Endothelial cell (in vitro differentiated cells): ENCODE measurements around the gene ARL8A. TPM values are rescaled to one million over a fixed set of nuclear protein-coding genes. Genes with fewer than 3 reads are reported as not detected.

Experiments
- DNase-seq: peaks from one replicate; pipeline ENCODE4 v3.0.0; 2021; ENCODE audit warnings: low spot score
- H3K27ac Mint-ChIP-seq: one replicate; pipeline ENCODE4 v1.8.0; 2021; ENCODE audit warnings: mixed read lengths, inconsistent platforms; ENCODE audit not compliant: unreplicated experiment
- H3K27me3 Mint-ChIP-seq: one replicate; pipeline ENCODE4 v1.8.0; 2021; ENCODE audit warnings: mild to moderate bottlenecking, moderate library complexity, mixed read lengths, inconsistent platforms; ENCODE audit not compliant: unreplicated experiment
- H3K36me3 Mint-ChIP-seq: one replicate; pipeline ENCODE4 v1.8.0; 2021; ENCODE audit warnings: mild to moderate bottlenecking, low read depth, mixed read lengths, inconsistent platforms; ENCODE audit not compliant: unreplicated experiment
- H3K4me1 Mint-ChIP-seq: one replicate; pipeline ENCODE4 v1.8.0; 2021; ENCODE audit warnings: mild to moderate bottlenecking, mixed read lengths, inconsistent platforms; ENCODE audit not compliant: unreplicated experiment
- H3K4me3 Mint-ChIP-seq: one replicate; pipeline ENCODE4 v1.8.0; 2021; ENCODE audit warnings: mild to moderate bottlenecking, mixed read lengths, inconsistent platforms; ENCODE audit not compliant: unreplicated experiment
- H3K9me3 Mint-ChIP-seq: one replicate; pipeline ENCODE4 v1.8.0; 2021; ENCODE audit warnings: mixed read lengths, inconsistent platforms; ENCODE audit not compliant: unreplicated experiment
- total RNA-seq: library from RNA; stranded (reverse); fragmentation: NEBNext Ultra II Directional; extraction: Animal tissue kit (Norgen Biotek cat#: 25700); gene quantifications from one replicate; pipeline ENCODE4 v1.2.1, GENCODE V29; 2021; ENCODE audit not compliant: unreplicated experiment
- TF ChIP-seq, protein P1 (sequence below): fragments of 200-600 bp; sonication (generic); IDR thresholded peaks from one replicate; pipeline ENCODE4 v1.5.0; 2021; ENCODE audit warnings: antibody characterized with exemption; ENCODE audit not compliant: unreplicated experiment

The ARL8A gene
- total RNA-seq, 1 donor from 2014 or later = 38.8 TPM

DNA sequence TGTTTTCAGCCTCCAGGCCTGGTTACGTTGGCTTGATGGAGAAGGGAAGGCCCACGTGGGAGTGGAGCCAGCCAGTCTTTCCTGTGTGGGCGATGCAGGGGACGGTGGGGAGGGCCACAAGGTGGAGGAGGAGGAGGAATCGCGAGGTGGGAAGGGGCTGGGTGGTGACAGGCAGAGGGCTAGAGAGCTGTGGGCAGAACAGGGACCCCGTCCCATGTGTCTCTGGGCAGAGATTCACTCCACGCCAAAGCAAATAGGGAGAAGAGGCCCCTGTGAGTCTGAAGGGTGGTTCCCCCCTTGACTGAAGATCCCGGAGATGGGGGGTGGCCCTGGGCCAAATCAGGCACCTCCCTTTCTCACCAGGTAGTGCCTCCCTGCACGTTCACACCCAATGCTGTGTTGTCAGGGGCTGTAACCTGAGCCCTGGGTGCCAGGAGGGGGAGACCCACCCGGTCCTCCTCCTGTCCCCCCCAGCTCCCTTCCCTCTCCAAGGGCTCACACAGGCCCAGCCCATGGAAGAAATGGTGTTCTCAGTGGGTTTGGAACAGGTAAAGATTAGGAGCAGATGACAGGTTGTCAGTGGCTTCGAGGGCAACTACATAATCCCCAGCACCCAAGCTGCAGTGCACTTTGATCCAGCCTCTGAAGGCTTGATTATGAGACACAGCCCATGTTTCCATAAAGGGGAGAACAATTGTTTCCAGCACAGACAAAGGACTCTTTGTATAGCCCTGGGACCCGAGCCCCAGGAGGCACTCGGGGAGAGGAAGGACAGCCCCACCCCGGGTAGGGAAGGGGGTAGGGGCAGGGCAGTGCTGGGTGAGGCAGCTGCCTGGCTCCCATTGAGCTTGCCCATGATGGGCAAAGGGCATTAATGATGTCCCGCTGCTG, 59.5 kb downstream of the ARL8A start:
- no peak for DNase-seq

More for the DNA sequence above, 59.5 kb downstream of the ARL8A start:
- peaks cover 5% of the 10 kb centered on the region for H3K27me3 Mint-ChIP-seq
- H3K4me1 Mint-ChIP-seq = peaks cover 9% of the 10 kb centered on the region
- H3K9me3 Mint-ChIP-seq = no peaks in the 10 kb centered on the region
- TF ChIP-seq, protein P1, sequence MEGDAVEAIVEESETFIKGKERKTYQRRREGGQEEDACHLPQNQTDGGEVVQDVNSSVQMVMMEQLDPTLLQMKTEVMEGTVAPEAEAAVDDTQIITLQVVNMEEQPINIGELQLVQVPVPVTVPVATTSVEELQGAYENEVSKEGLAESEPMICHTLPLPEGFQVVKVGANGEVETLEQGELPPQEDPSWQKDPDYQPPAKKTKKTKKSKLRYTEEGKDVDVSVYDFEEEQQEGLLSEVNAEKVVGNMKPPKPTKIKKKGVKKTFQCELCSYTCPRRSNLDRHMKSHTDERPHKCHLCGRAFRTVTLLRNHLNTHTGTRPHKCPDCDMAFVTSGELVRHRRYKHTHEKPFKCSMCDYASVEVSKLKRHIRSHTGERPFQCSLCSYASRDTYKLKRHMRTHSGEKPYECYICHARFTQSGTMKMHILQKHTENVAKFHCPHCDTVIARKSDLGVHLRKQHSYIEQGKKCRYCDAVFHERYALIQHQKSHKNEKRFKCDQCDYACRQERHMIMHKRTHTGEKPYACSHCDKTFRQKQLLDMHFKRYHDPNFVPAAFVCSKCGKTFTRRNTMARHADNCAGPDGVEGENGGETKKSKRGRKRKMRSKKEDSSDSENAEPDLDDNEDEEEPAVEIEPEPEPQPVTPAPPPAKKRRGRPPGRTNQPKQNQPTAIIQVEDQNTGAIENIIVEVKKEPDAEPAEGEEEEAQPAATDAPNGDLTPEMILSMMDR = no peak
- H3K27ac Mint-ChIP-seq = peak overlapping the region; percentile 20
- H3K36me3 Mint-ChIP-seq = no peaks in the 10 kb centered on the region
- no peak overlapping the region for H3K4me3 Mint-ChIP-seq

Other genes with a start within 250 kb of the ARL8A start
- gene LMOD1, start 198.2 kb downstream of the ARL8A start, total RNA-seq = not detected
- gene TIMM17A, start 189.2 kb downstream of the ARL8A start, total RNA-seq = 45.7 TPM
- 70.1 TPM for gene RNPEP, start 162.1 kb downstream of the ARL8A start, total RNA-seq
- gene ELF3, start 134.2 kb downstream of the ARL8A start, total RNA-seq = 0.56 TPM
- gene GPR37L1, start 21.8 kb downstream of the ARL8A start, total RNA-seq = not detected
- gene PTPN7, start 15.9 kb upstream of the ARL8A start, total RNA-seq = 1.3 TPM
- 0.23 TPM for gene LGR6, start 49.1 kb upstream of the ARL8A start, total RNA-seq
- 10.4 TPM for gene UBE2T, start 197.2 kb upstream of the ARL8A start, total RNA-seq
- gene PPP1R12B, start 204.0 kb upstream of the ARL8A start, total RNA-seq = 7.2 TPM